Calu3 (cell line): ENCODE results near the gene CDON. TPM values are rescaled to one million over a fixed set of nuclear protein-coding genes. Genes with fewer than 3 reads are reported as not detected.

Experiments
- BruUV-seq: library from RNA; stranded (reverse); fragments of 400-500 nt; replicated peaks from 2 replicates; lab custom pipeline; 2021; lab: Mats Ljungman, UMichigan
- CTCF ChIA-PET: fragments of 300-600 bp; sonication (Branson Sonifier 250); formaldehyde crosslinking; loops from one replicate; lab custom pipeline; 2022; ENCODE audit warnings: antibody characterized with exemption; lab: Charles Lee
- DNase-seq: peaks from one replicate; pipeline ENCODE4 v3.0.0; 2022
- H3K27ac Mint-ChIP-seq: one replicate; pipeline ENCODE4 v1.8.0; 2022; ENCODE audit warnings: mixed read lengths; ENCODE audit not compliant: unreplicated experiment
- H3K27me3 Mint-ChIP-seq: one replicate; pipeline ENCODE4 v1.8.0; 2022; ENCODE audit warnings: mixed read lengths; ENCODE audit not compliant: unreplicated experiment
- H3K36me3 Mint-ChIP-seq: one replicate; pipeline ENCODE4 v1.8.0; 2022; ENCODE audit warnings: mild to moderate bottlenecking, moderate library complexity, mixed read lengths; ENCODE audit not compliant: insufficient read depth, unreplicated experiment
- H3K4me1 Mint-ChIP-seq: one replicate; pipeline ENCODE4 v1.8.0; 2022; ENCODE audit warnings: mild to moderate bottlenecking, low read depth, mixed read lengths; ENCODE audit not compliant: unreplicated experiment
- H3K4me3 Mint-ChIP-seq: one replicate; pipeline ENCODE4 v1.8.0; 2022; ENCODE audit warnings: mild to moderate bottlenecking, low read depth, moderate library complexity, mixed read lengths; ENCODE audit not compliant: unreplicated experiment
- H3K9me3 Mint-ChIP-seq: one replicate; pipeline ENCODE4 v1.8.0; 2022; ENCODE audit warnings: low read depth, mixed read lengths; ENCODE audit not compliant: unreplicated experiment
- intact Hi-C: fragments of 100-400 bp; cut with micrococcal nuclease; formaldehyde crosslinking; loops from one replicate; pipeline ENCODE4 v1.10.0; 2022; ENCODE audit not compliant: unreplicated experiment
- total RNA-seq: library from RNA; stranded (reverse); gene quantifications from 2 replicates; pipeline ENCODE4 v1.2.3, GENCODE V29; 2022
- TF ChIP-seq, protein P1 (sequence below): fragments of 200-600 bp; IDR thresholded peaks from one replicate; pipeline ENCODE4 v1.8.0; 2022; ENCODE audit warnings: antibody characterized with exemption; ENCODE audit not compliant: unreplicated experiment

Gene CDON
- total RNA-seq, 1 experiment from 2014 or later = 14.8 TPM

DNA sequence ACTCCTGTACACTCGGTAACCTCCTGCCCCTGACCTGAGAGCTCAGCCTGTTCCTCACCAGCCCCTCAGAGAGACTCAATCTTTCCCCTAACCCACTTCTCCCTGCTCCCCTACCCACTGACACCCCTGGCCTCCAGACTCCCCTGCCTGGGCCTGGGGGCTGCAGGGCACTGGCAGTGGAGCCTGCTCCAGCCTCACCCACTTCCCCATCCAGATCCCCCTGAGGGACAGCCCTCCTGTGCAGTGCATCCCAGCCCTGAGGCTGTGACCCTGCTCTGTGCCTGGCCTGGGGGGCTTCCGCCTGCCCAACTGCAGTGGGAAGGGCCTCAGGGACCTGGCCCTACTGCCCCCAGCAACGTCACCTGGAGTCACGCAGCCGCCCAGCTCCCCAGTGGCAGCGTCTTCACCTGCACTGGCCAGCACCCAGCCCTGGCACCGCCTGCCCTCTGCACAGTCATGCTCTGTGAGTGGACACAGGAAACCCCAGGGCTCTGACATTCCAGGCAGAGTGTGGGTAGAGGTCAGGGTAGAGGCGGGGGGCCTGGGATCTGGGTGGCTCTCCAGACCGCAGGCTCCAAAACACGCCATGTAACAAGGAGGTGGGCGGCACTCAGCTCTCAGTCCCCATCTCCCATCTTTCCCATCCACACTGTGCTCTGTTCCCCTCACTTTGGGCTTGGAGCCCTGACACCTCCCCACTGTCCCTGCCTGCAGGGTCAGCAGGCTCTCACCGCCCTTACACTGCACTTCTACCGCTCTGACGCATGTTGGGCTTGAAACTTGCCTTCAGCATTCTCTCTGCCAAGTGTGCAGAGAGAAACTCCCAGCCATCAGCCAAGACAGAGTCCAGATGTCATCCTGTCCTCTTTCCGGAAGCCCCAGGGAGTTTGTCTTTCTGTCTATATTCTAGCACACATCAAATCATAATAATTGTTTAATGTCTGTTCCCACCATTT lies 111.7 kb downstream of the CDON start:
- no peaks in the 10 kb centered on the region for H3K9me3 Mint-ChIP-seq
- no peaks in the 10 kb centered on the region for H3K27me3 Mint-ChIP-seq
- intact Hi-C loops = no loop called here
- no peak overlapping the region for H3K27ac Mint-ChIP-seq
- no peaks in the 10 kb centered on the region for H3K4me1 Mint-ChIP-seq
- BruUV-seq = no TSS peak
- H3K4me3 Mint-ChIP-seq = no peak overlapping the region
- TF ChIP-seq, protein P1, sequence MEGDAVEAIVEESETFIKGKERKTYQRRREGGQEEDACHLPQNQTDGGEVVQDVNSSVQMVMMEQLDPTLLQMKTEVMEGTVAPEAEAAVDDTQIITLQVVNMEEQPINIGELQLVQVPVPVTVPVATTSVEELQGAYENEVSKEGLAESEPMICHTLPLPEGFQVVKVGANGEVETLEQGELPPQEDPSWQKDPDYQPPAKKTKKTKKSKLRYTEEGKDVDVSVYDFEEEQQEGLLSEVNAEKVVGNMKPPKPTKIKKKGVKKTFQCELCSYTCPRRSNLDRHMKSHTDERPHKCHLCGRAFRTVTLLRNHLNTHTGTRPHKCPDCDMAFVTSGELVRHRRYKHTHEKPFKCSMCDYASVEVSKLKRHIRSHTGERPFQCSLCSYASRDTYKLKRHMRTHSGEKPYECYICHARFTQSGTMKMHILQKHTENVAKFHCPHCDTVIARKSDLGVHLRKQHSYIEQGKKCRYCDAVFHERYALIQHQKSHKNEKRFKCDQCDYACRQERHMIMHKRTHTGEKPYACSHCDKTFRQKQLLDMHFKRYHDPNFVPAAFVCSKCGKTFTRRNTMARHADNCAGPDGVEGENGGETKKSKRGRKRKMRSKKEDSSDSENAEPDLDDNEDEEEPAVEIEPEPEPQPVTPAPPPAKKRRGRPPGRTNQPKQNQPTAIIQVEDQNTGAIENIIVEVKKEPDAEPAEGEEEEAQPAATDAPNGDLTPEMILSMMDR = no peak
- DNase-seq = no peak
- CTCF ChIA-PET = no interaction called here
- H3K36me3 Mint-ChIP-seq = no peaks in the 10 kb centered on the region

DNA sequence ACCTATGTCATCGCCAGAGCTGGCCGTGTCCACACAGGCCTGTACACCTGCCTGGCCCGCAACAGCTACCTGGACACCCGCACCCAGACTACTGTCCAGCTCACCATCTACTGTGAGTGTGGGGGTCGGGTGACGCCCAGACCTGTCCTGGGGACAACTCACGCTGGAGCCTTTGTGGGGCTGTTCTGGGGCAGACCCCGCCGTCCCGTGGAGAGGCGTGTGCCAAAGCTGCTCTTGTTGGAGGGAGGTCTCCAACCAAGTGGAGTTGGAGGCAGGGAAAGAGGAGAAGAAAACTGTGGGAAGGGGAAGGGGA lies 112.5 kb downstream of the CDON start:
- intact Hi-C loops = no loop called here
- DNase-seq = no peak
- H3K4me1 Mint-ChIP-seq = no peaks in the 10 kb centered on the region
- H3K4me3 Mint-ChIP-seq = no peak overlapping the region
- H3K36me3 Mint-ChIP-seq = no peaks in the 10 kb centered on the region
- TF ChIP-seq, protein P1 = no peak
- H3K9me3 Mint-ChIP-seq = no peaks in the 10 kb centered on the region
- BruUV-seq = no TSS peak
- H3K27ac Mint-ChIP-seq = no peak overlapping the region
- no peaks in the 10 kb centered on the region for H3K27me3 Mint-ChIP-seq
- CTCF ChIA-PET = no interaction called here

DNA sequence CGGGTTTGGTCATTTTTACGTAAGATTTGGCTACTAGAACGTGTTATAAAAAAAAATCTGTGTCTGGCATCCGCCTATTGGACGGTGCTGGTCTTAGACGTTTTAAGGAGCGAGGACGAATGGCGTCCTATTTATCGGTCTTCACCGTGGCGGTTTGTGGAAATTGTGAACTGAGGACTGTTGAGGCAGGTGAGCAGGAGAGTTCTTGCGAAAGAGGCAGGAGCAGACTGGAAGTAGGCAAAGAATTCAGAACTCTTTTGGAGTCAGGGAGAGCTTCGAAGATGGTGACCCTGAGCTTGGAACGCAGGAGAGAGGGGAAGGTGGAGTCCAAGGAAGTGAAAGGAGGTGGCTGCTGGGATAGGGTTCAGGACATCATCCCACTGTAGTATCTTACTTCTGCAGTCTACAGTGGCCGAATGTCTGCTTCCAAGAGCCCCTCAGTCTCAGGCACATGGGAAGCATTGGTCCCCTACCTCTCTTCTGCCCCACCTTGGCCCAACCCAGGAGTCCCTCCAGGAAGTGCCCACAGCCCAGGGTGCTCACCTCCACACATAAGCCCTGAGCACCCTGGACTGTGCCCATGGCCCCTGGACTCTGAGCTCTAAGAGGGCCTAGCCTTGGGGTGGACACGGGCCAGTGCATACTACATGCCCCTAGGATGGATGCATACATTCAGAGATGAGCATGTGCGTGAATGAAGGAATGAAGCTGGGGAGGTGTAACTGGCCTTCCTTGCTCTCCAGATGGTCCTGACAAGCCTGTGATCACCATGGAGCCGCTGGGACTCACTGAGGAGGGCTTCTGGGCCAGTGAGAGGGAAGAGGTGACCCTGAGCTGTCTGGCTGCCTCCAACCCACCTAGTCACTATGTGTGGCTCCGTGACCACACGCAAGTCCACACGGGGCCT lies 113.1 kb downstream of the CDON start:
- H3K9me3 Mint-ChIP-seq = no peaks in the 10 kb centered on the region
- no peak overlapping the region for H3K4me3 Mint-ChIP-seq
- CTCF ChIA-PET = no interaction called here
- peaks cover 3% of the 10 kb centered on the region for H3K27me3 Mint-ChIP-seq
- H3K27ac Mint-ChIP-seq = no peak overlapping the region
- H3K36me3 Mint-ChIP-seq = no peaks in the 10 kb centered on the region
- no peak for DNase-seq
- no peaks in the 10 kb centered on the region for H3K4me1 Mint-ChIP-seq
- no TSS peak for BruUV-seq
- intact Hi-C loops = no loop called here
- TF ChIP-seq, protein P1 = no peak

DNA sequence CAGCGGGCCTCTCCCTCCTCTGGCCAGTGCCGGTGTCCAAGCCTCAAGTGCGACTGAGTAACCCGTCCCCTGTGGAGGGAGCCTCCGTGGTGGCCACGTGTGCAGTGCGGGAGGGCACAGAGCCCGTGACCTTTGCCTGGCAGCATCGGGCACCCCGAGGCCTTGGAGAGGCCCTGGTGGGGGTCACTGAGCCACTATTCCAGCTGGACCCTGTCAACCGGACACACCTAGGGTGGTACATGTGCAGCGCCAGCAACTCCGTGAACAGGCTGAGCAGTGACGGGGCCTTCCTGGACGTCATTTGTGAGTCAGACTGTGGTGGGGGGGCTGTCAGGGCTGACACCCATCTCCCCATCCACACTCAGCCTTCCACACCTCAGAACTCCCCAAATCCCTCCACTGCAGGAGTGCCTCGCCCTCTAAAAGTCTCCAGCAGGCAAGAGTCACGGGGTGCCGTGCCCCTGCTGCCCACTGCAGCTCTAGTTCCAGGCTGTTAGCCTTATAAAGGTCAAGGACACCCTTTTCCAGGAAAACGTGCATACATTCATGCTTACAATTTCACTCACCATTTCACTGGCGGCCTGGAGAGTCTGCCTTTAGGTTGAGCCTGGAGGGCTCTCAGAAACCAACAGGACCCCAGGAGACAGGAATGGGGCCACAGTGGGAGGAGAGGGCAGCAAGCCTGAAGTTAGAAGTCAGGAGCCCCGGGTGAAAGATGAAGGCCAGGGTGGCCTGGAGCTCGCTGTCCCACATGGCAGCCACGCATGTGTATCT lies 114.2 kb downstream of the CDON start:
- H3K27me3 Mint-ChIP-seq = peaks cover 12% of the 10 kb centered on the region
- TF ChIP-seq, protein P1 = no peak

More for the DNA sequence above, 114.2 kb downstream of the CDON start:
- Mint-ChIP-seq H3K4me3 (no peak overlapping the region), H3K4me1 (no peaks in the 10 kb centered on the region), H3K27ac (no peak overlapping the region), H3K9me3 (no peaks in the 10 kb centered on the region), H3K36me3 (no peaks in the 10 kb centered on the region)
- DNase-seq = no peak
- intact Hi-C loops = no loop called here
- CTCF ChIA-PET = no interaction called here
- no TSS peak for BruUV-seq
